ENCODE results near the gene PLK5. TPM values are rescaled to one million over a fixed set of nuclear protein-coding genes. Genes with fewer than 3 reads are reported as not detected.
A peak's percentile ranks its signal among the peaks of the same experiment; 100 is the strongest.

The PLK5 gene
- total RNA-seq, 1 donor = not detected

- no peak for DNase-seq (ENCODE audit: low read depth in 2 of 3, low spot score in 2 of 3)
Observed at GRCh38 chr19:1549332-1549945, 25.6 kb downstream of the PLK5 start.

DNA sequence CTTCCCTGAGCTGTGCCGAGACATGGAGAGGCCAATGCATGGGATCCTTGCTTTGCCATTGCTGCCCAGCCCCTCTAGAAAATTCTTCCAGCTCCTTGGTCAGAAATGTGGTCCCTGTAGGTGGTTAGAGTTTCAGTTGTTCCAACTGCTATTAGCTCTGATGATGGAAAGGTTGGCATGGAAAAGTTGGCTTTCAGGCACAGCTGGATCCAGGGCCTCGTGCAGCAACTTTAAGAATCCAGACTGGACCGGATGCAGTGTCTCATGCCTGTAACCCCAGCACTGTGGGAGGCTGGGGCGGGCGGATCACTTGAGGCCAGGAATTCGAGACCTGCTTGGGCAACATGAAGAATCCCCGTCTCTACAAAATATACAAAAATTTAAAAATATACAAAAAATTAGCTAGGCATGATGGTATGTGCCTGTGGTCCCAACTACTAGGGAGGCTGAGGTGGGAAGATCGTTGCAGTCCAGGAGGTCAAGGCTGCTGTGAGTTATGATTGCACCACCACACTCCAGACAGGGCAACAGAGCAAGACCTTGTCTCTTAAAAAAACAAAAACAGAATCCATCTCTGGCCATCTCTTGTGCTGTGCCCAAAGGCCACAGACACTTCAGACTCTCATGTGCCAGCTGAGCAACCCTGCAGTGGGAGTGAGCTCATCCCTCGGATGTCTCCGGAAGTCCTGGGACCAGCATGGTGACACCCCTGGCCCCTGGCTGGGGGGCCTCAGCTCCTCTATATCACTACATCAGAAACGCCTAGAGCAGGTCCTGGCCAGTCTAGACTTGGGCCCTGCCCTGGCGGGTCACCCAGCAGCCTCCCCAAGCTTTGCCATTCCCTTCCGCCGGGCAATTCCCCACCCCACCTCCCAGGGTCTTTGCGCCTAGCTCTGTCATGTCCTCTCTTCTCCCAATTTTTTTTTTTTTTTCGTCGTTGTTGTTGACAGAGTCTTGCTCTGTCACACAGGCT lies 27.5 kb downstream of the PLK5 start:
- DNase-seq (ENCODE audit: low read depth in 2 of 3, low spot score in 2 of 3) = no peak

DNA sequence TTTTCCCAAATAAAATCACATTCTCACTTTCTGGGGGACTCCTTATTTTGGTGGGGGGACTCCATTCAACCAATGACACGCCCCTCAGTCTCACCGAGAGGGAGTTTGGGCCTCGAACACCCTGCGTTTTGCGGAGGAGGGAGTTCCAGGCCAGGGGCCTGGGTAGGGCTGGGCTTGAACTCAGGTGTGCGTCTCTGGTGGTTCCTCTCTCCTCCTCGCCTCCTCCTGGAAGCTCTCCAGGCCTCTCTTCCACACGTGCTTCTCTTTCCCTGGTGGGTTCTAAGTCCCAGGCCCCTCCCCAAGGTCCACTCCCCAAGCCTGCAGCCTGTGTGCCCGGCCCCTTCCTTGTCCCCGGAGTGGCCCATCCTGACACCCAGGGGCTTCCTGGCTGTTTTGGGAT lies 29.5 kb downstream of the PLK5 start:
- no peak for DNase-seq (ENCODE audit: low read depth in 2 of 3, low spot score in 2 of 3)

- DNase-seq (ENCODE audit: low read depth in 2 of 3, low spot score in 2 of 3) = no peak
Observed at GRCh38 chr19:1554968-1555367, 31.1 kb downstream of the PLK5 start.

DNA sequence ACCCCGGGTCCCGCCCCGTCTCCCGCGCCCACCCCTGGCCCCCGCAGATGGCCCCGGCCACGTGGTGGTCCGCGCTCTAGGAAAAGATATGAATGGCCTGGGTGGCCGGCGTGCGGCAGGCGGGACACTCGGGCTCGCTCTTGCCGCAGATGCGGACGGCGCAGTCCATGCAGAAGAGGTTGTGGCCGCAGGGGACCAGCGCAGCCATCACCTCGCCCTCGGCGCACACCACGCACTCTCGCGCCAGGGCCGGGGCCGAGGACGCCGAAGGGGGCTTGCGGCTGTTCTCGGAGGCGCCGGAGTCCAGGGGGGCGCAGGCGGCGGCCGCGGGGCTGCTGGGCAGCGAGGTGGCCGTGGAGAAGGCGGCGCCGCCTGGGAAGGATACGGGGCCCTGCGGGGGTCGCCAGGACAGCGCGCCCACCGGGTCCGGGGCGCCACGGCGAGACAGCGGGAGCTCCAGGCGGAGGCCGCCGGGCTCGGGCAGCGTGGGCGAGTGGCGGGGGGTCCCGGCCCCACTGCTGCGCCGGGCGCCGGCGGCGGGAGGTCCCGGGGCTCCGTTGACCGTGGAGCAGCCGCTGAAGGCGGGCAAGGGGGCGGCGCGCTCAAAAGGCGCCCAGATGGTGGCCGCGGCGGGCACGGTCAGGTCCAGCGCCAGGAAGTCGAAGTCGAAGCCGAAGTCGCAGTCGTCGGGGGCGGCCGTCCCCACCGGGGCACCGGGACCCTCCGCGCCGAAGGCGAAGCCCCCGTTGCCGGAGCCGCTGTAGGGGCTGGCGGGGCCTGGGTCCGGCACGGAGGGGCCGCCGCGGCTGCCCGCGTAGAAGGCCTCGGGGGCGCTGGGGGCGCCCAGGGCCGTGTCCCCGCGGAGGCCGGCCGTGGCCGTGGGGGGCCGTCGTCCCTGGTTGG lies 31.9 kb downstream of the PLK5 start:
- DNase-seq (ENCODE audit: low read depth in 2 of 3, low spot score in 2 of 3) = no peak

DNA sequence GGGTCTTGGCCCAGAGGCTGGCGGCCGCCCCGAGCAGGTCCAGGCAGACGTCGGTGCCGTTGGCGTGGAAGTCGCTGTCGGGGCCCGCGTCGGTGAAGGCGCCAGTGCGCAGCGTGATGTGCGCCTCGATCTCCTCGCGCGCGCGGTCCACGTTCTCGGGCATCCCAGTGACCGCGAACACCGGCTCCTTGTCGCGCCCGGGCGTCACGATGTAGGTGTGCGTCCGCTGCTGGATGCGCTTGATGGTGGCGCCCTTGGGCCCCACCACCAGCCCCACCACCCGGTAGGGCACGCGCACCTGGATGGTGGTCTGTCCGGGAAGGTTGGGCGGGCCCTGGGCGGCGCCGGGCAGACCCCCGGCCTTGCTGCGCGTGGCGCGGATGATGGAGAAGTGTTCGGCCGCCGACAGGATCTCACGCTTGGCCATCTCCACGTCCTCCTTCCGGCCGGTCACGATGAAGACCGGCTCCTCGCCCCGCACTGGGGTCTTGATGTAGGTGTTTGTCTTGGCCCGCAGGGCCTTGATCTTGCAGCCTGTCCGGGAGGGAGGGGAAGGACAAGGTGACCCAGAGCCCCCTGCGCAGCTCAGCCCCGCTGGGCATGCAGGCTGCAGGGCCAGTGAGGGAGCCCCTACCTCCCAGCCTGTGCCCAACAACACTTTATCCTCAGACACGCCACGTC lies 32.7 kb downstream of the PLK5 start:
- DNase-seq (ENCODE audit: low read depth in 2 of 3, low spot score in 2 of 3) = no peak

DNA sequence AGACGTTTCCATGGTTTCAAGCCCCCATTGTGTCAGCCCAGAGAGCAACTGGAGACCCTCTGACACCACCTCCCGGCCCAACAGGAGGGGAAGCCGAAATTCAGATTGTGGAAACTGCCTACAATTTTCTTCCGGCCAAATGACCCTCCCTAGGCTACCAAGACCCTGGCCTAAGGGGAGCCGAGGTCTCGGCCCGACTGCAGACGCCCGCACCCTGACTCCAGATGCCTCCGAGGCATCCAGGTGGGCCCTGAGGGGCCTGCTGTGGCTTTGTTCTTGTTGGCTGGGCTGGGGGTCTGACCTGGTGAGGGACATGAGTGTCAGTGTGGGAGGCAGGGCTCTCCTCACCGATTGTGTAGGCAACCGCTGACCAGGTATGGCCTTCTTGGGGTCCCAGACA lies 34.7 kb downstream of the PLK5 start:
- no peak for DNase-seq (ENCODE audit: low read depth in 2 of 3, low spot score in 2 of 3)

- DNase-seq (ENCODE audit: low read depth in 2 of 3, low spot score in 2 of 3) = peak in 2 of 3 donors; percentile 23 to 42
Observed at GRCh38 chr19:1560286-1560882, 36.5 kb downstream of the PLK5 start.

GRCh38 chr19:1561236-1561842 lies 37.5 kb downstream of the PLK5 start:
- DNase-seq (ENCODE audit: low read depth in 2 of 3, low spot score in 2 of 3) = no peak

DNA sequence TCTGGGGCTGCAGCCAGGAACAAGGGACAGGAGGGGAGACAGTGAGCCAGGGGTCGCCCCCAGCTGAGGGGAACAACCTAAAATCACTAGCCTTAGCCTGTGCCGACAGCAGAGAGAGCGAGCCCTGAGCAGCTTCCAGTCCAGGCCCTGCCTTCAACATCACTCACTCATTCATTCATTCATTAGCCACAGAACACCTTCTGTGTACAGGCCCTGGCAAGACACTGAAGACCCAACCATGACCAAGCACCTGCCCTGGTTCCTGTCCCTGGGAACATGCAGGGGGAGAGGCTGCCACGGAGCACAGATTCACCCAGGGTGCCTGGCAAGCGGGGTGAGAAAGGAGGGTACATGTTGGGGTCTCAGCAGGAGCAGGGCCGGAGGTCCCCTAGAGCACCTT lies 39.4 kb downstream of the PLK5 start:
- no peak for DNase-seq (ENCODE audit: low read depth in 2 of 3, low spot score in 2 of 3)

DNA sequence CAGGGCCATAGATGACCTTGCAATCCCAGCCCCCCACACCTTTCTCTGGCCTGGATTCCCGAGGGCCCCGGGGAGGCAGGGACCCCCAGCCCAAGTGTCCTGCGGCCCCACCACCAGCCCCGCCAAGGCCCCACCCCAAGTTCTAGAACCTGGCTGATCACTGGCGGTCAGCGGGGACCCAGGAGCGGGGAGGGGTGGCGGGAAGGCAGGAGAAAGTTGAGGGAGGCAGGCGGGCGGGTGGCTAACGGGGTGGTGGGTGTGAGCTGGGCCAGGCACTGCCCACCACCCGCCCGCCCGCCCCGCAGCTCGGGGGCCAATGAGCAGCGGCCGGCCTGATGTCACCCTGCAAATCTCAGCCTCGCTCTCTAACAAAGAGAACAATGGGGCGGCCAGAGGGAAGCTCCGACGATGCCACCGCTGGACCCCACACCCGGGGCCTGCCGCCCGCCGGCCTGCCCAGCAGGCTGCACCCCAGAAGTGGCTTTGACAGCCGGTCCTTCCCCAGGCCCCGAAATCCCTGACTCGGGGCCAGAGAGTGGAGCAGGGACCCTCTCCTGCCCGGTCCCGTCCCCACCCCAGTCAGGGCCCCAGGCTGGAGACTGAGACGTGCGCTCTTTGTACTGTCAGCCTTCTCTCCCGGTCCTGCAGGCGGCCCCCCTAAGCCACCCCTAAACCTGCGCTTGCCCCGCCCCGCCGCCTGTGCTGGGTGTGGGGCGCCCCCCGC lies 42.7 kb downstream of the PLK5 start:
- DNase-seq (ENCODE audit: low read depth in 2 of 3, low spot score in 2 of 3) = no peak

GRCh38 chr19:1567116-1567847 lies 43.4 kb downstream of the PLK5 start:
- DNase-seq (ENCODE audit: low read depth in 2 of 3, low spot score in 2 of 3) = no peak

DNA sequence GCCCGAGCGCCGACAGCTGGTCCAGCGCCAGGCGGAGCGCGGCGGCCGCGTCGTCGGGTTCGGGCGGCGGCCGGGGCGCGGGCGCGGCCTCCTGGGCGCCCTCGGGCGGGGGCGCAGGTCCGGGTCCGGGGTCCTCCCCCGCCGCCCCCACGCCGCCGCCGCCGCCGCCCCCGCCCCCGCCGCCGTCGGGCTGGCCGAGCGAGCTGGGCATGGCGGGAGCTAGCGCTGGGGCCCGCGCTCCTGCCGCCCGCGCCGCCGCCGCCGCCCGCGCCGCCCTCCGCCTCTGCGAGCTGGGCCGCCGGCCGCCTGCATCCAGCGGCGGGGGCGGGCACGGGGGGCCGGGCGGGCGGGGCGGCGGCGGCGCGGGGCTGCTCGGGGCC lies 44.0 kb downstream of the PLK5 start:
- DNase-seq (ENCODE audit: low read depth in 2 of 3, low spot score in 2 of 3) = no peak

DNA sequence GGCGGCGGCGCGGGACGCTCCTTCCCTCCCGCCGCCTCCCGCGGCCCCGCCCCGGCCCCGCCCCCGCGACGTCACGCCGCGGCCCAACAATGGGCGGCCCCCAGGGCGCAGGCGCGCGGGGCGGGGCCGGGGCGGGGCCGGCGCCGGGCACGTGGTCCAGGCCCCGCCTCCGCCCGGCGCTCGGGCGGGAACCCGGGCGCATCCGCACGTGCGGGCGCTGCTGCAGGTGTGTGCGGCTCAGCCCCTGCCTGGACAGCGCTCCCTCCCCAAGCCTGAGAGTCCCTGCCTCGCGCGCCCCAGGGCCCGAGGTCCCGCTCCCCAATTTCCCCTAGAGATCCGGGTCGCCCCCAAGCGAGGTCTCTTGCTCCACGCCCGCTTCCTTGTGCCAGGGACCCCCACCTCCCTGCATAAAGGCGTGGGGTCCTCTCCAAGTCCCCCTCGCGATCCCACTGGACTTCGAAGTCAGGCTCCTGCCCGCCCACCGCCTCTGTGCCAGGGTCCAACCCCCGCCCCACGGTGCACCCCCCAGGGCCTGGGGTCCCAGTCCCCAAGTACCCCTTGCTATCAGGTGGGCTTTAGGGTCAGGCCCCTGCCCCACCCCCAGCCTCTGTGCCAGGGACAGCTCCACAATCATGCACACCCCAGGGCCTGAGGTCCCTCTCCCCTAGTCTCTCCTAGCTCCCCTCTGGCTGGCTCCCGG lies 44.6 kb downstream of the PLK5 start, which contains the start of gene MEX3D:
Gene MEX3D, minus strand, starts transcription at position 6 of the 700 bp plus-strand sequence. CDS start 267 bp downstream, outside the sequence.
- peak; percentile 79 to 84 (median 84) for DNase-seq (ENCODE audit: low read depth in 2 of 3, low spot score in 2 of 3)

DNA sequence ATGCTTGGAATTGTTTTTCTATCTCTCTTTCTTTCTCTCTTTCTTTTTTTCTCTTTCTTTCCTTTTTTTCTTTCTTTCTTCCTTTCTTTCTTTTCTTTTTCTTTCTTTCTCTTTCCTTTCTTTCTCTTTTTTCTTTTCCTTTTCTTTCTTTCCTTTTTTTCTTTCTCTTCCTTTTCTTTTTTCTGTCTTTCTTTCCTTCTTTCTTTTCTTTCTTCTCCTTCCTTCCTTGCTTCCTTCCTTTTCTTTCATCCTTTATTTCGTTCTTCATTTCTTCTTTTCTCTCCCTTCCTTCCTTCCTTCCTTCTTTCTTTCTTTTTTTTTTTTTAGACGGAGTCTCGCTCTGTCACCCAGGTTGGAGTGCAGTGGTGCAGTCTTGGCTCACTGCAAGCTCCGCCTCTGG lies 46.1 kb downstream of the PLK5 start:
- no peak for DNase-seq (ENCODE audit: low read depth in 2 of 3, low spot score in 2 of 3)

- no peak for DNase-seq (ENCODE audit: low read depth in 2 of 3, low spot score in 2 of 3)
Observed at GRCh38 chr19:1570836-1571235, 47.0 kb downstream of the PLK5 start.

DNA sequence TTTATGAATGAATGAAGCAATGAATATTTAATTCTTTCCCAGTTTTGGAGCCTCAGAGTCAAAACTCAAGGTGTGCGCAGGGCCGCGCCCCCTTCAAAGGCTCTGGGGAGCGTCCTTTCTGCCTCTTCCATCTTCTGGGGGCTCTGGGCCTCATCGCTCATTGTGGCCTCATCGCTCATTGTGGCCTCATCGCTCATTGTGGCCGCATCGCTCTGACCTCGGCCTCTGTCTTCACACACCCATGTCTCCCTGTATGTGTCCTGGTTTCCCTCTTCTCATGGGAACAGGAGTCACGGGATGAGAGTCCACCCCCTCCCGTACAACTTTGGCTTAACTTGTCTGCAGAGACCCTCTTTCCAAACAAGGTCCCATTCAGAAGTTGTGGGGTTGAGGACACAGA lies 47.5 kb downstream of the PLK5 start:
- no peak for DNase-seq (ENCODE audit: low read depth in 2 of 3, low spot score in 2 of 3)

GRCh38 chr19:1572795-1573194 lies 48.9 kb downstream of the PLK5 start:
- DNase-seq (ENCODE audit: low read depth in 2 of 3, low spot score in 2 of 3) = no peak
